Measurements from ENCODE around the gene DGKB.

DGKB gene

DNA sequence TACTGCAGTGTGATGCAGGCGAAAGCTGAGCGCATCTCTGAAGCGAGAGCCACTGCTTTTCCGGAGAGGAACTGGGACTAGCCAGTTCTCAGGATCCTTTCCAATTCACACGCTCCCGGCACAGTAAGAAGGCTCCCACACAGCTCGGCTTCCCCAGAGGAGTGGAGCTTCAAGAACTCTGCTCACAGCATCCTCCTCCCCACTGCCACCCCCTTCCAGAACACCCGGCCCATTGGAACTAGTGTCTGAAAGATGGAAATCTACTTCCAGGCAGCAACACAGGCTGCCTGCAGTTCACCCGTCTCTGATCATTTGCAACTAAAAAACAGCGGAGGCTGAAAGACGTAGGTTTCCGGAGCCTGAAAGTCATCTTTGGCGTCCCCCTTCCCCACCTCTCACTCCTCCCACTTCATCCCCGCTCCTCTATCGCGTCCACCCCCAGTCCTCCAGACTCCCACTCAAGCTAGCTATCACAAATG lies at the start of gene DGKB:
Gene DGKB (minus strand): TSS at position 163 of the 479 bp plus-strand sequence.
- DNase-seq (ENCODE audit: extremely low read depth, low read depth): peak; percentile 25
- TF ChIP-seq, protein P1, sequence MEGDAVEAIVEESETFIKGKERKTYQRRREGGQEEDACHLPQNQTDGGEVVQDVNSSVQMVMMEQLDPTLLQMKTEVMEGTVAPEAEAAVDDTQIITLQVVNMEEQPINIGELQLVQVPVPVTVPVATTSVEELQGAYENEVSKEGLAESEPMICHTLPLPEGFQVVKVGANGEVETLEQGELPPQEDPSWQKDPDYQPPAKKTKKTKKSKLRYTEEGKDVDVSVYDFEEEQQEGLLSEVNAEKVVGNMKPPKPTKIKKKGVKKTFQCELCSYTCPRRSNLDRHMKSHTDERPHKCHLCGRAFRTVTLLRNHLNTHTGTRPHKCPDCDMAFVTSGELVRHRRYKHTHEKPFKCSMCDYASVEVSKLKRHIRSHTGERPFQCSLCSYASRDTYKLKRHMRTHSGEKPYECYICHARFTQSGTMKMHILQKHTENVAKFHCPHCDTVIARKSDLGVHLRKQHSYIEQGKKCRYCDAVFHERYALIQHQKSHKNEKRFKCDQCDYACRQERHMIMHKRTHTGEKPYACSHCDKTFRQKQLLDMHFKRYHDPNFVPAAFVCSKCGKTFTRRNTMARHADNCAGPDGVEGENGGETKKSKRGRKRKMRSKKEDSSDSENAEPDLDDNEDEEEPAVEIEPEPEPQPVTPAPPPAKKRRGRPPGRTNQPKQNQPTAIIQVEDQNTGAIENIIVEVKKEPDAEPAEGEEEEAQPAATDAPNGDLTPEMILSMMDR (IDR thresholded peaks at IDR 0.05; ENCODE audit: low read depth, low read length): no peak

DNA sequence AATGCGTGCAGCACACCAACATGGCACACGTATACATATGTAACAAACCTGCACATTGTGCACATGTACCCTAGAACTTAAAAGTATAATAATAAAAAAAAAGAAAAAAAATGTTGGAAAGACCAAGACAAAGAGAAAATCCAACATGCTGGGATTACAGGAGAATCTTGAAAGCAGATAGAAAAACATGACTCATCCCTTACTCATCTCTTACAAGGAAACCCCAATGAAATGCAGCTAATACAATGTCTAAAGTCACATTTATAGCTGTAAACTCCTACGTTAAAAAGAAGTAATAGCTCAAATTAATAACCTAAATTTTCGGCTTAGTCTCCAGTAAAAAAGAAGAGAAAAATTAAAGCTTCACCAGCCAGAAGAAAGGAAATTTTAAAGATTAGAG lies 47.5 kb upstream of the DGKB start:
- TF ChIP-seq, protein P1 (IDR thresholded peaks at IDR 0.05; ENCODE audit: low read depth, low read length): no peak

DNA sequence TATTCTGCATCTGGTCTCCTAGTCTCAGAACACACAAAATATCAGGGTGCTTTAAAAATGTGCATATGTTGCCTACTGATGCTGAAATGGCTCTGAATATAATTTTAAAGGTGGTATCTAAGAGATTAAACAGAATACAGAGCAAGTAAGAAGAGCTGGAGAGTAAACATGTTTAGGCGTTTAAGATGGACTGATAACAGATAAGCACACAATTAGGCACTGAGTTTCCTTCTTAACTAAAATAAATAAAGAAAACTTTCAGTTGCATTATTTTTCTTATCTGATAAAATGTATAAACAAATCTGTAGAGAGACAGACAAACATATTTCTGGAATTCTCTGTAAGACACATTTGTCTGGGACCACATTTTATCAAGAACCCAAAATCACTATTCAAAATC lies 35.6 kb upstream of the DGKB start:
- DNase-seq (ENCODE audit: extremely low read depth, low read depth): no peak
- TF ChIP-seq, protein P1 (IDR thresholded peaks at IDR 0.05; ENCODE audit: low read depth, low read length): no peak

More for the DNA sequence above, 47.5 kb upstream of the DGKB start:
- DNase-seq (ENCODE audit: extremely low read depth, low read depth): no peak

DNA sequence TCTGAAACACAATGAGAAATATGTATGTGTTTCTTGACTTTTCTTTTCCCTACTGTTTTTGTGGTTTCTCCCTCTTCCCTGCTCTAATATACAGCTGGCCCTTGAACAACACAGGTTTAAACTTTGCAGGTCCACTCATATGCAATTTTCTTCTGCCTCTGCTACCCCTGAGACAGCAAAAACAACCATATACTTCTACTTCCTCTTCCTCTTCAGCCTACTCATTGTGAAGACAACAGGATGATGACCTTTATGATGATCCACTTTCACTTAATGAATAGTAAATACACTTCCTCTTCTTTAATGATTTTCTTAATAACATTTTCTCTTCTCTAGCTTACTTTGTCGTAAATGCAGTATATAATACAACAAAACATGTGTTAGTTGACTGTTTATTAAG lies 35.0 kb upstream of the DGKB start:
- no peak for DNase-seq (ENCODE audit: extremely low read depth, low read depth)

DNA sequence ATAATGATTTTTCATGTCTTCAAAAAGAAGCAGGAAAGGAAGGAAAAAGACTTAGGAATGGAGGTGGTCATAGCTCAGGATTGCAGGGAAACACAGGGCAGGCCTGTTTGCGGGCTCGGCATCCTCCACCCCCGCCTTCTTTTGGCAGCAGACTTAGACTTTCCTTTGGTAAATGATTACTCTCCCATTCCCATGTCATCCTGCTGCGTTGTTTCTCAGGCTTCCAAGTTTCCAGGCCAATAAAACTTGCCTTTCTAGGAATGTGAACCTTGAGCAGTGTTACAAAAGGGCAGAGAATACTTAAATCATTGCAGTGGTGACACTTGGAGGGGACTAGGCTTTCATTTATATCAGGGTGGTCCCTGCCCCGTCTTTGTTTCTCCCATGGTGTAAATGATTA lies 34.0 kb upstream of the DGKB start:
- no peak for DNase-seq (ENCODE audit: extremely low read depth, low read depth)

More for the DNA sequence above, 35.0 kb upstream of the DGKB start:
- TF ChIP-seq, protein P1 (IDR thresholded peaks at IDR 0.05; ENCODE audit: low read depth, low read length): no peak

DNA sequence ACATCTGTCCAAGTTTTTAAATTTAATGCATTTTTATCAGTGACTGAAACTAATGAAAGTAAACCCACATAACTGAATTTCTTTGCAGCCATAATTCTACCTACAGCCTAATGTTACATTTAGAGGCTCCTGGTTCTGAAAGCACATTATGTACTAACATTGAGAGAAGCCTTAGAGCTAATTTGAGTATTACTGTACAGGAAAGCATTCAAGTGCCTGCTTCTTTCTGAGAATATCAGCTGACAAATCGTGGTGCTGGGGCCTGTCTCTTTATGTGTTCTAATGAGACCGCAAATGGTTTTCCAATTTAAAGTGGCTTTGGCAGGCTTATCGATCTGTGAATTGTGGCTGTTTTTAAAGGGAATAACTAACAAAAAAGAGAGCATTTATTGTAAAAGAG lies 32.3 kb upstream of the DGKB start:
- no peak for DNase-seq (ENCODE audit: extremely low read depth, low read depth)
- TF ChIP-seq, protein P1 (IDR thresholded peaks at IDR 0.05; ENCODE audit: low read depth, low read length): no peak

More for the DNA sequence above, 34.0 kb upstream of the DGKB start:
- TF ChIP-seq, protein P1 (IDR thresholded peaks at IDR 0.05; ENCODE audit: low read depth, low read length): no peak

DNA sequence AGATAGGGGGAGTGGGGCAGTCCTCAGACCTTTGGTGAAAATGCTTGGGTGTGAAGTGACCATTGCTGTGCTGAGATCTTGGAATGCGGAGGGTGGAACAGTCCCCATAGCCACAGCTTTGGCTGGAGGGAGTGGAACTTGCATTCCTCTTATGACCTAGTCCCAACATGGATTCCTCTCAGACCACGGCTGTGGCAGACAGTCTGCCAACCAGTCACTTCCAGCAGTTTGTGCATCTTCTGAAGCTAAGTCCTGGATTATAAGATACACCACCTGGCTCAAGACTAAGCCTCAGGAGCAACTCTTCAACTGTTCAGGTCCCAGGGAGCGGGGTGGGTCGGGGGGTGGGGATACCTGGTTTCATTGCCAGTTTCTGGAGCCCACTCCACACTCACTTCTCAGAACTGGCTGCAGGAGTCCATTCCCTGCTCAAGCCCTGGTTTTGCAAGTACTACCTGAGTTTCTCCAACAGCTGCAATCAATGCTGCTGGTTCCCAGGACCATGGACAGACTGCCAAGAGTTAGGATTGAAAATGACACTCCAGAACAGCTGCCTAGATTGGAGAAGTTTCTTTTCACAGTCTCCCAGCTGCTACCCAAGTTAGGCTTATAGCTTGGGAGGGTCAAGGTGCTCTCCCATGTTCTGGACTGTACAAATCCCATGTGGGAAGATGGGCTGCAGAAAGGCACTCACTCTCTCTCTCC lies 29.1 kb upstream of the DGKB start:
- TF ChIP-seq, protein P1 (IDR thresholded peaks at IDR 0.05; ENCODE audit: low read depth, low read length): no peak
- DNase-seq (ENCODE audit: extremely low read depth, low read depth): no peak
